Spleen (tissue), 11 donors: ENCODE measurements around the gene CRISP3. TPM values are rescaled to one million over a fixed set of nuclear protein-coding genes. Genes with fewer than 3 reads are reported as not detected.

ENCODE experiments used
- DNase-seq: peaks from one replicate; pipeline ENCODE4 v3.0.0-alpha.2; 2020
- H3K27ac ChIP-seq, 8 donors: fragments of 200-600 bp; sonication (generic) in 7 of 8; 1 replicate in 4 of 8; 2 replicates in 4 of 8; pipeline versions ENCODE4 v1.5.0 to v1.8.0; 2016 to 2021; ENCODE audit warnings: inconsistent platforms in 4 of 8, mild to moderate bottlenecking in 4 of 8, moderate library complexity in 1 of 8
- H3K27me3 ChIP-seq, 7 donors: fragments of 200-600 bp; sonication (generic) in 6 of 7; replicated peaks in 1 of 7; 1 replicate in 4 of 7; 2 replicates in 3 of 7; pipeline versions ENCODE4 v1.5.0 to v1.8.0; 2016 to 2021; ENCODE audit warnings: inconsistent platforms in 3 of 7, mild to moderate bottlenecking in 1 of 7
- H3K36me3 ChIP-seq, 6 donors: fragments of 200-600 bp; sonication (generic) in 5 of 6; 1 replicate in 4 of 6; 2 replicates in 2 of 6; pipeline versions ENCODE4 v1.5.0 to v1.8.0; 2016 to 2021; ENCODE audit warnings: inconsistent platforms in 2 of 6
- H3K4me1 ChIP-seq, 6 donors: fragments of 200-600 bp; sonication (generic) in 5 of 6; 1 replicate in 3 of 6; 2 replicates in 3 of 6; pipeline versions ENCODE4 v1.5.0 to v1.8.0; 2016 to 2021; ENCODE audit warnings: inconsistent platforms in 3 of 6
- H3K4me3 ChIP-seq, 8 donors: fragments of 200-600 bp; sonication (generic) in 7 of 8; 1 replicate in 4 of 8; 2 replicates in 4 of 8; pipeline versions ENCODE4 v1.5.0 to v1.8.0; 2016 to 2021; ENCODE audit warnings: inconsistent platforms in 4 of 8, mild to moderate bottlenecking in 4 of 8, moderate library complexity in 2 of 8
- H3K9me3 ChIP-seq, 8 donors: fragments of 200-600 bp; sonication (generic) in 7 of 8; 1 replicate in 4 of 8; 2 replicates in 4 of 8; pipeline versions ENCODE4 v1.5.0 to v1.8.0; 2016 to 2021; ENCODE audit warnings: inconsistent platforms in 4 of 8
- CTCF ChIP-seq, 11 experiments: fragments of 200-600 bp in 7 of 11; fragments of 450-650 bp in 4 of 11; sonication (generic) in 4 of 11; IDR thresholded peaks in 8 of 11; conservative IDR thresholded peaks in 3 of 11; 1 replicate in 7 of 11; 2 replicates in 4 of 11; pipeline versions ENCODE4 v1.4.0 to v1.8.0; 2016 to 2021; ENCODE audit warnings: antibody characterized with exemption in 11 of 11, inconsistent platforms in 4 of 11, mild to moderate bottlenecking in 1 of 11
- POLR2A ChIP-seq, 3 donors: fragments of 450-650 bp; IDR thresholded peaks; one replicate each; pipeline ENCODE4 v1.5.1; 2017; ENCODE audit warnings: antibody characterized with exemption in 3 of 3, mild to moderate bottlenecking in 1 of 3
- POLR2AphosphoS5 ChIP-seq, 3 donors: sonication (generic); formaldehyde crosslinking; IDR thresholded peaks; one replicate each; pipeline ENCODE4 v1.5.1; 2017; ENCODE audit warnings: antibody characterized with exemption in 3 of 3
- WGBS, 5 donors: extraction: QIAGEN DNeasy Blood & Tissue Kit in 3 of 5; methylation state at CpG; one replicate each; pipeline versions ENCODE4 v1.1.5 to v1.1.7; 2013 to 2018; 5-methylcytosine and 5-hydroxymethylcytosine counted together
- intact Hi-C: fragments of 100-400 bp; cut with DNase I; formaldehyde crosslinking; loops from one replicate; pipeline ENCODE4 v1.15.0; 2023; ENCODE audit warnings: low total_unique reads
- polyA plus RNA-seq, 3 donors: library from polyadenylated mRNA; stranded (reverse); fragments of 200-250 nt; gene quantifications; one replicate each; pipeline ENCODE4 v1.2.1, GENCODE V29; 2013
- total RNA-seq, 7 donors: library from RNA; depleted of rRNA in 3 of 7; stranded (reverse); fragments of >200 nt in 3 of 7; fragmentation: NEBNext Ultra II Directional in 4 of 7; extraction: Animal tissue kit (Norgen Biotek cat#: 25700) in 4 of 7; gene quantifications; one replicate each; pipeline versions ENCODE4 v1.1.0 to v1.2.1, GENCODE V29; 2016 to 2021
- donor health status: healthy with polysubstance abuse.
- donor health status: DM: no; HTN: no; CAD: no; lungs with moderate emphysema.
- donor health status: DM: no; HTN: no; CAD: no.
- donor health status: Bipolar disorder and iron deficiency.
- donor health status: healthy.
- donor health status: DM: no; HTN: no; CAD: no.
- donor health status: DM: yes; HTN: yes; CAD: no.

The CRISP3 gene
- total and polyA plus RNA-seq, 10 donors = 0.29 to 49.7 (median 1.8) TPM

DNA sequence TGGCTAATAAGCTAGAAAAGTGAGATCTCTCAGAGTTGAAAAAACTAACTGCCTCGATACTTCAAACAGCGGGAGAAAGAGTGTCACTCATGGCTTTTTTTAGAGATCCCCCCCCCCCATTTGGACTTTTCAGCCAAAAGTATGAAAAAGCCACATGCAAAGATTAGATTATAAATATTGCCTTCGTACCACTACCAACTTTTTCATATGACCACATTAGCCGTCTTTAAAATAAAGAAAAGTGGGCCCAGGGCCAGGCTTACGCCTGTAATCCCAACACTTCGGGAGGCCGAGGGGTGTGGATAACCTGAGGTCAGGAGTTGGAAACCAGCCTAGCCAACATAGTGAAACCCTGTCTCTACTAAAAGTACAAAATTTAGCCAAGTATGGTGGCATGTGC lies 38.5 kb upstream of the CRISP3 start:
- Histone ChIP-seq H3K36me3 (no peaks in the 10 kb centered on the region), H3K4me3 (no peak overlapping the region), H3K27ac (no peak overlapping the region), H3K4me1 (no peaks in the 10 kb centered on the region), H3K9me3 (peaks cover 0 to 11% (median 4%) of the 10 kb centered on the region in 8 donors), H3K27me3 (no peaks in the 10 kb centered on the region)
- TF ChIP-seq POLR2A (IDR thresholded peaks at IDR 0.05) (no peak), CTCF (IDR thresholded peaks at IDR 0.05 in 8 of 11, conservative IDR thresholded peaks at IDR 0.05 in 3 of 11) (no peak), POLR2AphosphoS5 (IDR thresholded peaks at IDR 0.05) (no peak)
- 89 to 96% (median 93%) methylated on average over 7 of the region's 7 CpGs for WGBS, 5 donors
- intact Hi-C loops = no loop called here
- no peak for DNase-seq

GRCh38 chr6:49782293-49782692 lies 38.1 kb upstream of the CRISP3 start:
- H3K9me3 ChIP-seq = peaks cover 0 to 10% (median 4%) of the 10 kb centered on the region in 8 donors
- H3K27ac ChIP-seq = no peak overlapping the region
- H3K27me3 ChIP-seq = no peaks in the 10 kb centered on the region
- intact Hi-C loops = no loop called here
- DNase-seq = no peak
- H3K4me1 ChIP-seq = no peaks in the 10 kb centered on the region
- no peak for TF ChIP-seq POLR2AphosphoS5 (IDR thresholded peaks at IDR 0.05)
- no peak for TF ChIP-seq CTCF (IDR thresholded peaks at IDR 0.05 in 8 of 11, conservative IDR thresholded peaks at IDR 0.05 in 3 of 11)
- TF ChIP-seq POLR2A (IDR thresholded peaks at IDR 0.05) = no peak
- WGBS, 5 donors = 62 to 87% (median 78%) methylated on average over 1 of the region's 1 CpG
- no peak overlapping the region for H3K4me3 ChIP-seq
- no peaks in the 10 kb centered on the region for H3K36me3 ChIP-seq

- TF ChIP-seq CTCF (IDR thresholded peaks at IDR 0.05 in 8 of 11, conservative IDR thresholded peaks at IDR 0.05 in 3 of 11) (no peak), POLR2A (IDR thresholded peaks at IDR 0.05) (no peak), POLR2AphosphoS5 (IDR thresholded peaks at IDR 0.05) (no peak)
- no peak for DNase-seq
- no peak overlapping the region for H3K4me3 ChIP-seq
- H3K27ac ChIP-seq = no peak overlapping the region
- intact Hi-C loops = no loop called here
- WGBS, 5 donors = 6 to 9% (median 7%) methylated on average over 1 of the region's 1 CpG
- no peaks in the 10 kb centered on the region for H3K27me3 ChIP-seq
- no peaks in the 10 kb centered on the region for H3K36me3 ChIP-seq
- H3K9me3 ChIP-seq = peaks cover 0 to 10% (median 0%) of the 10 kb centered on the region in 8 donors
- H3K4me1 ChIP-seq = no peaks in the 10 kb centered on the region
These were observed 32.3 kb upstream of the CRISP3 start for GRCh38 chr6:49776444-49776843.

DNA sequence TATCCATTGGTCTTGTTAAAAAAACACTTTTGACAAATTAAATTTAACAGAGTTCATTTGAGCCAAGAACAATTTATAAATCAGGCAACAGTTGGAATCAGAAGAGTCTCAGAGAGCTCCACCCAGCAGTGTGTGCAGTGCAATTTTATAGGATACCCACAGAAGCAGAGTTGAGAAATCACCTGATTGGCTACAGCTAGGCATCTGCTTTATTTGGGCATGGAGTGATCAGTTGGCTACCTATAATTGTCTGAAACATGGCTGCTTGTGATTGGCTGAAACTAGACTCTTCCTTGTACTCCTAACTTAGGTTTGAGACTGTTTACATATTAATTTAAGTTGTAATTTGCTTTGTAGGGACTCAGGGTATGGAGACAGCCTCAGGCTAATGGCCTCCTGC lies 30.9 kb upstream of the CRISP3 start:
- Histone ChIP-seq H3K4me3 (no peak overlapping the region), H3K9me3 (peaks cover 0 to 10% (median 0%) of the 10 kb centered on the region in 8 donors), H3K4me1 (no peaks in the 10 kb centered on the region), H3K27me3 (no peaks in the 10 kb centered on the region), H3K36me3 (no peaks in the 10 kb centered on the region), H3K27ac (no peak overlapping the region)
- no peak for DNase-seq
- TF ChIP-seq POLR2A (IDR thresholded peaks at IDR 0.05) = no peak
- TF ChIP-seq CTCF (IDR thresholded peaks at IDR 0.05 in 8 of 11, conservative IDR thresholded peaks at IDR 0.05 in 3 of 11) = no peak
- no peak for TF ChIP-seq POLR2AphosphoS5 (IDR thresholded peaks at IDR 0.05)
- intact Hi-C loops = no loop called here
